NCI-H524 treated with DMSO at 0.1 percent for 48 hours (cell line): Measurements from ENCODE around the gene DHRS7B.
"Not testable (repeated sequence)": the region's sequence is repeated elsewhere in the genome, so short reads cannot be mapped to it uniquely, and the experiment has no call there.

ENCODE experiments used
- DNase-seq: peaks from one replicate; lab custom pipeline; 2025; lab: John Stamatoyannopoulos, UW

The DHRS7B gene

DNA sequence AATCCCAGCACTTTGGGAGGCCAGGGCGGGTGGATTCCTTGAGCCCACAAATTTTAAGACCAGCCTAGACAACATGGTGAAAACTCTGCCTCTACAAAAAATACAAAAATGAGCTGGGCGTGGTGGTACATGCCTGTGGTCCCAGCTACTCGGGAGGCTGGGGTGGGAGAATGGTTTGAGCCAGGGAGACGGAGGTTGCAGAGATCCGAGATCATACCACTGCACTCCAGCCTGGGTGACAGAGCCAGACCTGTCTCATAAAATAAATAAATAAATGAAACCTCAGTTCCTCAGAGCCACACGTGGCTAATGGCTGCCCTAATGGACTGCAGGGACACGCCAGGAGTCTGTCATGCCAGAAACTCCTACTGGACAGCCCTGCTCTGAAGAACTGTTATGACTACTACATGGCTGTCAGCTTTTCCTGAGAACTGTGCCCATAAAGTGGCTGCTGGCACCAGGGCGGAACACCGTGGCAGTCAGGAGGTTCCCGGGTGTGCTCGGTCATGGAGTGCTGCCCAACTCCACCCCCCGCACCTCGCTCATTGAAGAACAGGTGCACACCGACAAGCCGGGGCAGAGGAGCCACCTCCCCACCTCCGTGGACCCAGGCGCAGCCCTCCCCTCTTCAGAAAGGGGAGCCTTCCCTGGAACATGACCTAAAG is 82.9 kb downstream of the DHRS7B start:
- no peak for DNase-seq

GRCh38 chr17:21210411-21211076 is 83.8 kb downstream of the DHRS7B start:
- DNase-seq, result peak; percentile 94

- no peak for DNase-seq
Measured at GRCh38 chr17:21211825-21212479, 85.2 kb downstream of the DHRS7B start.

GRCh38 chr17:21212826-21213637 is 86.3 kb downstream of the DHRS7B start:
- DNase-seq, result no peak

DNA sequence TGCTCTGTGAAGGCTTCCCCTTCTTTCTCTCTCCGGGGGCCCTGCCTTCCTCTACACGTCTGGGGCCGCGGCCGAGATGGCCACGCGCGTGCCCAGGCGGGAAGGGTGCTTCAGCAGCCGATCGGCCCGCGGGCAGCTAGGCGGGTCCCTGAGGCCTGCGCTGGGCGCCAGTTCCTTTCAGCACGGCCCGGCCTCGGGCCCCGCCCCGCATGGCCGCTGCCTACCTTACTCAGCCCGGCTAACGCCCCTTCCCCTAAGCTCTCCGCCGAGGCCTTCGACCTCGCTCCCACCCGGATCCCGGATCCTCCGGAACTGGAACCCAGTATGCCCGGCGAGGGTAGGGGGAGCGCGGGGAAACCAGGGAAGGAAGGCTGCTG is 86.9 kb downstream of the DHRS7B start:
- DNase-seq, result no peak

DNA sequence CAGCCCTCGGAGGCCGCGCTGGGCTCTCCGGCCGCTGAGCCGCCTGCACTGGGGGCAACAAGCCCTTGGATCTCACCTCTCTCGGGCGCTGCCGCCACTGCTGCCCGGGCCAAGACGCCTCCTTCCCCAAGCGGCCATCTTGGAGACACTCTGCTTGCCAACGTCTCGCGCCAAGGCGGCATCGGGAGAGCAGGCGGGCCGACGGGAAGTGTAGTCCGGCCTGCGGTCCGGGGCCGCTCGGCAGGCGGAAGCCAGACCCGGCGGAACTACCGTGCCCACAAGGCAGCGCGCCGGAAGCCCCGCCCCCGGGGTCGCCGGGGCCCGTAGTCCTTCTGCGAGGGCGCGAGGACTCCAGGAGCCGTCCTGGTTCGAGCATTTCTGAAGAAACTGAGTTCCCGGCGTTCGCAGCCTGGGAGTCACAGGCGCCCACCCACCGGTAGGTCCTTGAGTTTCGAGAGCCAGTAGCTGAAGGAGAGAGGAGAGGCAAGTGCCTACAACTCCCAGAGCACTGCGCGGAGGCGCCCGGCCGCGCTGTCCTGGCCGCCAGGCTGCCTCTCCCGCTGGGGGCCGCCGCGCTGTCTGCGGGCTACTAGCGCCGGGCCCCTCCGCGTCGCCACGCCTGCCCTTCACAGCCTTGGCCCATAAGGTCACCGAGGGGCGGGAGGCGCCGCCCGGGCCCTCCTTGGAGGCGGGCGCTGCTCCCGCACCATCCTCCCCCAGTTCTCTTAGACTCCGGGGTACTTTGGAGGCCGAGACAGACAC is 87.4 kb downstream of the DHRS7B start, which contains the start of gene TMEM11:
Gene TMEM11 (minus strand): TSS at position 147 of the 762 bp plus-strand sequence. CDS start 9 bp downstream, at position 138.
- peak; percentile 87 for DNase-seq

DNA sequence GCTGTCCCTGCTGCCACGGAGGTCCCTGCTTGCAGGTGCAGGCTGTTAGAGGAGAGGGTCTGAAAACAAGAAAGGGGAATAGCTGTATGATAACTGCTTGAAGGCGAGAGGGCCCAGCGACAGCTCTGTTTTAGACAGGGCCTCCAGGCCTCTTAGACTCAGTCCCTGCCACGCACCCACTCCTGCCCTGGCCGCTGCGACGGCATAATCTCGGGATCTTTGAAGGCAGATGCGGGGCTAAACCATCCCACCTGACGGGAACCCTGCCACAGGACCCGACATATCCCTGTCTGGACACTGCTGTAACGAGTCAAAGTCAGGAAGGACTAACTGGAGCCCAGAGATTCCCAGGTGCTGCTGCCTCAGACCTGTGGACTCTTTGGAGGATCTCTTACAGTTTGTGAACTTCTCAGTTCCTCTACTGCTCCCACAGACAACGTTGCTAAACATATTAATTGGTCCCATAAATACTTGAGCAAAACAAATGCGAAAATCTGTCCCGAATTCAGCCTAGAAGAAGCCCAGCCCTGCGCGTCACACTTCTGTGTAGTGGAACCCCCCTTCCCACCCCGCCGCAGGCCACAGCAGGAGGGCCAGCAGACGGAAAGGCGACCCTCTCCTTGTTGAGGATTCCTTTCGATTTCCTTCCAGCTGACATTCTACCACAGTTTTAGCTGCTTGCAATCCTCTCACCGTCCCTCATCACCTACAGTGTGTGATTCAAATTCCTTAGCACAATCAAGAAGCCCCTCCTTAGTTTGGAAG is 88.2 kb downstream of the DHRS7B start:
- DNase-seq, result no peak

GRCh38 chr17:21215935-21216334 is 89.2 kb downstream of the DHRS7B start:
- no peak for DNase-seq

DNA sequence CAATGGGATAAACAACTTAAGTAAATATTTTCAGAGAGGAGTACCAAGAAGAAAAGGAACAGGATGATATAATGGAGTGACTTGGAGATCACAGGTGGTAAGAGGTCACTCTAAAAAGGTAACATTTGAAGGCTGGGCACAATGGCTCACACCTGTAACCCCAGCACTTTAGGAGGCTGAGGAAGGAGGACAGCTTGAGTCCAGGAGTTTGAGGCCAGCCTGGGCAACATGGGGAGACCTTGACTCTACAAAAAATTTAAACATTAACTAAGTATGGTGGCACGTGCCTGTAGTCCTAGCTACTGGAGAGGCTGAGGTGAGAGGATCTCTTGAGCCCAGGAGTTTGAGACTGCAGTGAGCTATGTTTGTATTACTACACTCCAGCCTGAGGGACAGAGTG is 90.6 kb downstream of the DHRS7B start:
- DNase-seq, result no peak

DNA sequence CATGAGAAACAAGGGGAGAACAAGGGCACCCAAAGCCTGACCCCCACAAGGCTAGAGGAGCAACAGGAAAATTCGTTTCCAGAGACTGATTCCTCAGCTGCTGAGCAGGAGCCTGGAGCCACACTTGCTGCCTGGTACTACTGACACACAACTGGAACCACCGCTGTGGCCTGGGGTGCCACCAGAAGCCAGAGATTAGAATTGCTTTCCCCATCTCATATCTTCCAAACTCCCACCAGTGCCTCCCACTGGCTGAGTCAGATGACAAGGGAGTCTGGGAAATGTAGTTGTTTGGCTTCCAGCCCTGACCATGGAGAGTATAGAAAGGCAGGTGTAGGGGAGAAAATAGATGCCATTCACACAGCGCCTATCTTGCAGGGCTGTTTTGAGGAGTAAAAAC is 91.3 kb downstream of the DHRS7B start:
- DNase-seq, result no peak

DNA sequence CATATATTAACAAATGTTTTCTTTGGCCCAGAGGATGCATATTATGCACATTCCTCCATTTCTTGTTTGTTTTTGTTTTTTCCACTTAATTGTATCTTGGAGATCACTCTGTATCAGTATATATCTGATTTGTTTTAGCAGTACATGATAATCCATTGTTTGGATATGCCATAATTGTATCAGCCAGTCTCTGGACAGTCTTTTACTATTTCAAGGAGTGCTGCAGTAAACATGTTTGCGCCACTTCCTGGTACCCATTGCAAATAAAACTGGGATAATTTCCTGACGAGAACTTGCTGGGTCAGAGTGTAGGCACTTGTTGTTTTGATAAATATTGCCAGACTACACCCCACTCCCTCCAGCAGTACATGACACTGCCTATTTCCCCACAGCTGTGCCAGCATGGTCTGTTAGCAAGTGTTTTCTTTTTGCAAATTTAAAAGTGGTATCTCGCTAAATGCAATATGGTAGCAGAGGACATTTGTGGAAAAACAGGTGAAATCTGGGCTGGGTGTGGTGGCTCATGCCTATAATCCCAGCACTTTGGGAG is 92.1 kb downstream of the DHRS7B start:
- no peak for DNase-seq

DNA sequence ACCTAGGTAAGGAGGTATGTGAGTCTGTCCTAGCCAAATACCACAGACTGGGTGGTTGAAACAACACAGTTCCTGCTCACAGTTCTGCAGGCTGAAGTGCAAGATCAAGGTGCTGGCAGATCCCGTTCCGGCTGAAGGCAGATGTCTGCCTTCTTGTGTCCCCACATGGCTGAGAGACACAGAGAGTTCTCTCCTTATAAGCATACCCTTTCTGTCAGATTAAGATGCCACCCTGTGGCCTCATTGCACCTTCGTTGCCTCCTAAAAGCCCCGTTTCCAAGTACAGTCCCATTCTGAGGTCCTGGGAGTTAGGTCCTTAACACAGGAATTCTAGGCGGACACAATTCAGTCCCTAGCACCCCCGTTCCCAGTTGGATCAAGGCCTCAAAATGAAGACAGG is 96.3 kb downstream of the DHRS7B start:
- no peak for DNase-seq

DNA sequence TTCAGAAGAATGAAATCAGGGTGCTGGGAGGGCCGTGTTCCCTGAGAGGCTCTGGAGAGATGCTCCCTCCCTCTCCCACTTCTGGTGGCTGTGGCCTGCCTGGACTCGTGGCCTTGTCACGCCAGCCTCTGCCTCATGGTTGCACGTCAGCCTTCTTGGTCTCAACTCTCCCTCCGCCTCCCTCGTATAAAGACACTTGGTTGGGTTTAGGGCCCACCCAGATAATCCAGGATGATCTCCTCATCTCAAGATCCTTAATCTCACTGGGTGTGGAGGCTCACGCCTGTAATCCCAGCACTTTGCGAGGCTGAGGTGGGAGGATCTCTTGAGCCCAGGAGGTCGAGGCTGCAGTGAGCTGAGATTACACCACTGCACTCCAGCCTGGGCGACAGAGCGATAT is 100.5 kb downstream of the DHRS7B start:
- not testable (repeated sequence) for DNase-seq

DNA sequence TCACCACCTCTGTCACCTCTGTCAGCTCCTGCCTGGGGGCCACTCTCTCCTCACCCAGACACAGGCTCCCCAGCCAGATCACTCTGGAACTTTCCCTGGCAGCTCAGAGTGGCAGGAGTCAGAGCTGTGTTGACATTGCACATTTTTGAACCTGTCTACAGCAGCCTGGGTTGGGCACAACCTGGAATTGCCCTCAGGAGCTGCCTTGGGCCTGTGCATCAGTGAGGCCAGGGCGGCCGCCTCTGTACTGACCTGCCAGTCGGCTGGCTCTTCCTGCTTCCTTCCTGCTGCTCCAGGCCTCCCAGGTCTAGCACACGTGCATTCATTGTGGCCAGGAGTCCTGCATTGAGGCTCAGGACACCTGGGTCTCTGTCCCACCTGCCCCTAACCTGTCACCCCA is 101.3 kb downstream of the DHRS7B start:
- DNase-seq, result no peak

- DNase-seq, result no peak
Measured at GRCh38 chr17:21228845-21229244, 102.1 kb downstream of the DHRS7B start.

DNA sequence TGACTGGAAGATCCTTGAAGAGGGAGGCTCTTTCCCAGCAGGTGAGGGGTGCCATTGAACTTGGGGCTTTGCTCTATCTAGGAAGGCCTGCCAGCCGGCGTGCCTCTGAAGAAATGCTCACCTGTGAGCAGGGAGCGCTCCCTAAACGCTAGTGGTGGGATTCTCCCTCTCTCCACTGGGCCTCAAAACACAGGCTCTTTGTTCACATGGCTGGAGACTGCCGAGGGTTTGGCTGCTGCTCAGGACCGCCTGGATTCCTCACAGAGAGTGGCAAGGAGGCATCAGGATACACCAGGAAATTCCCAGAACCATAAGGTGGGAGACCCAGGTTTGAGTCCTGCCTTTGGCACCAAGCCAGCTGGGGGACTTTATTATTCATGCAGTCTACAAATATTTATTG is 104.8 kb downstream of the DHRS7B start:
- DNase-seq, result no peak

DNA sequence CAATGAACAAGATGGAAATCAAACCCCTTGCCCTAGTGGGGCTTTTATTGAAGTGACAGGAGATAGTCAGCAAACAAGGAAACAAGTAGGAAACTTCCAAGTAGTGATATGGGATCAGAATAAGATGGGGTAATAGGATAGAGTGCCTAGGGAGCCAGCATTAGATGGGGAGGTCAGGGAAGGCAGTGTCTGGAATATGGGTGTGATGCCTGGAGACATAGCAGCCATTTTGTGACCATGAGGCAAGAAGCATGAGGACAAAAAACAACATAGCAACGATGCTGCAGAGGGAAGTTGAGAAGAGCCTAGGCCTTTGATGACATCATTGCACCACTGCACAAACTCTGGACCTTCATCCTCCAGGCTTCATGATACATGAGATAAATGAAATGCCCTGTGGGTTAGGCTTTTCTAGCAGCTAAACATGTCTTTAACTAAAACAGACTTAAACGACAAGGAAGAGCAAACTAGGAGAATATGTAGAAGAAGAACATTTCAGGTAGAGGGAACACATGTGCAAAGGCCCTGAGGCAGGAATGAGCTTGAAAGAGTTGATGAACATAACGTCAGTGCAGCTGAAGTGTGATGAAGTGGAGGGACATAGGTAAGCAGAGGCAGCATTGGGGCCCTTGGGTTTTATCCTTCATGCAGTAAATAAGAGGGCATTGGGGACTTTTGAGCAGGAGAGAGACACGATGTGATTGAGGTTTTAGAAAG is 105.4 kb downstream of the DHRS7B start:
- DNase-seq, result no peak

- no peak for DNase-seq
Measured at GRCh38 chr17:21233581-21234347, 107.0 kb downstream of the DHRS7B start.

DNA sequence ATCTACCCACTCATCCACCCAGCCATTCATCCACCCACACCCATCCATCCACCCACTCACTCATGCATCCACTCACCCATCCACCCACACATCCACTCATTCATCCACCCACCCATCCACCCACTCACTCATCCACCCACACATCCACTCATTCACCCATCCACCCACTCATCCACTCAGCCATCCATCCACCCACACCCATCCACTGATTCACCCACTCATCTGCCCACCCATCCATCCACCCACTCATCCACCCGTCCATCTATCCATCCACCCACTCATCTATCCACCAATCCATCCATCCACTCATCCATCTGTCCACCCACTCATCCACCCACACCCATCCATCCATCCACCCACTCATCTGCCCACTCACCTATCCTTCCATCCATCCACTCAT is 109.2 kb downstream of the DHRS7B start:
- DNase-seq, result no peak
